Activated CD4-positive, CD25-positive, alpha-beta regulatory T cell treated with anti-CD3 and anti-CD28 coated beads, Interleukin-2, amount 50 U/mL, for 72 hours (primary cell): ENCODE measurements around the gene PDZD2.
"Not testable (repeated sequence)": the region's sequence is repeated elsewhere in the genome, so short reads cannot be mapped to it uniquely, and the experiment has no call there.

Experiments used
- DNase-seq: peaks from one replicate; pipeline ENCODE4 v3.0.0; 2021

PDZD2 gene

DNA sequence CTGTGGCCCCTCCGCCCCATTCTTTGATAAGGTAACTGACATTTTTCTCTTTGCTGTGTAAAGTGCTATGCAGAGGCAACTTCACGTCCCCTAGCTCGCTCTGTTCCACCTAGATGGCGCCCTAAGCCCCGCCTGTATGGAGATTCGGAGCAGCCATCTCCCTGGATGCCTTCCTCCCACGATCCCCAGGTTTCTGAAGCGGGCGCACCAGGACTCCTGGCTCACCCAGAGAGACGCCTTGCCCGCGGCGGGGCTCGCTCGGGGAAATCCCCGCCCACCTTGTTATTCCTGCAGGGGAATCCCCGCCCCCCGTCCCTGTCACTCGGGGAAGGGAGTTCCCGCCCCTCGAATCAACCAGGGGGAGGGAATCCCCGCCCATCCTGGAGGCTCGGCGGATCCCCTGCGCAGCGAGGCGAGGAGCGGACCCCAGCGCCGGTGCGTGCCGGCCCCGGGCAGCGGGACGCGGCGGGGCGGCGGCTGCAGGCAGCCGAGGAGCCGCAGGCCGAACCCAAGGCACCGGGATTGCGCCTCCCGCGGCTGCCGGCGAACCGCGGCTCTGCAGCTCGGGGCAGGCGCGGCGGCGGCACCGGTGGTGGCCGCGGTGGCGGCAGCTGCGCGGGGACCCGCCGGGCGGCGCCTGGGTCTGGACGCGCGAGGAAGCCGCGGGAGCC lies at the start of gene PDZD2:
Gene PDZD2 (plus strand): TSS at position 384 of the 671 bp plus-strand sequence.
- DNase-seq: peak; percentile 60

DNA sequence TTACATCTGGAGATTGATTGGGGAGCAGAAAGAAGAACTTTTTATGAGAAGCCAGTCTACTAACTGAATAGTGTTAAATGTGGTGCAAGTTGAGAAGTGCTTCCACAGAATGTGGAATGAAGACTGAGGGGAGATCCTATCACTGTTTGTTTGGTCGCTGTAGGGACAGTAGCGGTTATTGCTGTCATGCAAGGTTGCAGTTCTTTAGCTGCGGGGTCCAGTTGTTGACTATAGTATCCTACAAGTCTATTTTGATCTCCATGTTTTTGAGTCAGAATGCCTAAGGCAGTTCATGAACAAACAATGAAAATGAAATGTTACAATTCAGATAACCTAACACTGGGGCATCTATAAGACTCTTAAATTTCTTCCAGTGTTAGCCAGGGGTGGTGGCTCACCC lies 45.3 kb upstream of the PDZD2 start:
- DNase-seq: no peak

DNA sequence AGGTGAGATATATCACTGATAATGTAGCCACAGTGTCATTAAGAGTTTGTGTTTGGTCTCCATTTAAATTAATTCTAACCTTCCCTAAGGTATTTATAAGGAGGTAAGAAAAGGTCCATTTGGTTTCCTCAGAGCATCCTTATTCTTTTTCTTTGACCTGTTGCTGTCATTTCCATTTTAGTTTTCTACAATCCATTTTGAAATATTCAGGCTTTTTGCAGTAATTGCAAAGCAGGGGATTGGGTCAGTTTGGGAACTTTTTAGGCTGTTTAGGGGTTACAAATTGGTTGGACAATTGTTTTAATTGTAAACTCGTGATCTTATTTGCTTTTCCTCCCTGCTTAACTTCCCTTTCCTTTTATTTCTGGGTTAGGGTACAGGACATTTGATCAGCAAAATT lies 42.6 kb upstream of the PDZD2 start:
- no peak for DNase-seq

DNA sequence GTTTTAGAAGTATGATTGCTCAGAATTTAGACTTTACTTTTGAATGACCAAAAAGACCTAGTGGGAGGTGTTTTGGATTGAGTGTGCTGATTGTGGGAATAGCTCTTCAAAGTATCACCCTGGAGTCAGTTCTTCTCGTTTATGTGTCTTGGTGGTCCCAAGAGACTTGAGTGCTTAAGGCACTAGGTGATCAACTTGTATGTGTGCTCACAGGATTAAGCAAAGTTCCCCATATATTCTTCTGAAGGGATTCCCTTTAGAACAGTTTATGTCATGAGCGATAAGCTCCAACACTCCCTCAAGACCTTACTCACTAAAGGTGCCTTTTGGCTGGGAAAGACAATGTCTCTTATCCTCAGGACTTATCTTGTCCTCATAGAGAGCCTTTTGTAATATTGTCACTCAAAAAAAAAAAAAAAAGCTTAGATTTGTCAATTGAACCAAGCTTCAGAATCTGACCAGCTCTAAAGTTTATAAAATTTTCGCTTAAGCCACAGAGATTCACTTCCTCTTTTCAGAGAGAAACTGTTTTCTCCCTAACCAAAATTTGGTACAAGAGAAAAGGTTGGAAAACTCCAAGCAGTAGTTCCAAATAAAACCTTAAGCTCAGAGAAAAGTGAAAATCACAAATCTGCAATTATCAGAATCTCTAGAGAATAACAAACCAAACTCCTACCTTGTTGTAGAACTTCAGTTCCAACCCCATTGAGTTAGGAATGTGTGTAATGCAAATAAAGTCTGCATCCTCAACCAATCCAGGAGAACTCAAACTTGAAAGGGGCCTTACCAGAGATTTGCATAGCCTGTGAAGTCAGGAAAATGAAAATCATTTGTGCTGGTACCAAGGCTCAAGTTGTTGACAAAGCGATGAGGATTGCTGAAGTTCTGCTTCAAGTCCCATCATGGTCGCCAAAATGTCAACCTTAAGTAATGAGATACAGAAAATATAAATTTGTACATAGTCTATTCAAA lies 40.0 kb upstream of the PDZD2 start:
- no peak for DNase-seq

DNA sequence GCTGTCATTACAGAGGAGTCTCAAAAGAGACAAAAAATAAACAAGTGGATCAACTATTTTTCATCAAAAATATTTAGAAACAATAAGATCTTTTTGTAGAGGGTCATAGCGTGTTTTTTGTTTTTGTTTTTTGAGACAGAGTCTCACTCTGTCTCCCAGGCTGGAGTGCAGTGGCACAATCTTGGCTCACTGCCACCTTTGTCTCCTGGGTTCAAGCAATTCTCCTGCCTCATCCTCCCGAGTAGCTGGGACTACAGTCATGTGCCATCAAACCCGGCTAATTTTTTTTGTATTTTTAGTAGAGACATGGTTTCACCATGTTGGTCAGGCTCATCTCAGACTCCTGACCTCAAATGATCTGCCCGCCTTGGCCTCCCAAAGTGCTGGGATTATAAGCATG lies 36.6 kb upstream of the PDZD2 start:
- DNase-seq: not testable (repeated sequence)

DNA sequence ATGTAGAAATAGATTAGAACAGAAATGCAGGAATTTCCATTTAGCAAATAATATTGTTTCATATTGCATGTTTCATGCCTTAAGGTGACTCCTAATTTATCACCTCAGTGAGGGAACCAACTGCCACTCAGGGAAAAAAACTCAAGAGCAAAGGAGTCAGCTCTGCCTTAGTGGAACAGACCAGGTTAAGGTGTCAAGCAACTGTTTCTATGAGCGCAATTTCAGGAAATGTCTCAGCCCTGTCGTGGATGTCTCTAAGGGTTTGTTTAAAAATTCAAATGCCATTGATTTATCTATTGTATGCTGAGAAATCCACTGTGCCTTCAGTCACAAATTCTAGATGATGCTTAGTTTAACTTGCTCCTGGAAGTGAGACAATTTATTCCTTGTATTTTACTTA lies 34.7 kb upstream of the PDZD2 start:
- no peak for DNase-seq

DNA sequence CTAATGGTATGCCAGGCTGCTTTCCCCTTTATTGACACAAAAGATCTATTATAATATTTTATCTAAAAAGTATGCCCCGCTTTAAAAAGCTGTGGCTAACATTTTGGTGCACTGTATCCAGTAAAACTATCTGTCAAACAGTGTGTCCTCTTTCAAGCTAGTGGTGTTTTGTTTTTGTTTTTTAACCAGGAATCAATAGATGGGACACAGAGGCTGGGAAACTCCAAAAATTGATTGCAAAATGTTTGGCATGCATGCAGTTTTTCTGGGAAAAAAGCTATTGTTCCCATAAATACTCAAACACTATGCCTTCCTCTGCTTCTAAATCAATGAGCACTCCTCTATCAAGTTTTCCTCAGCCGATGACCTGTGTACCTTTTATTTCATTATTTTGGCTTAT lies 34.3 kb upstream of the PDZD2 start:
- no peak for DNase-seq

DNA sequence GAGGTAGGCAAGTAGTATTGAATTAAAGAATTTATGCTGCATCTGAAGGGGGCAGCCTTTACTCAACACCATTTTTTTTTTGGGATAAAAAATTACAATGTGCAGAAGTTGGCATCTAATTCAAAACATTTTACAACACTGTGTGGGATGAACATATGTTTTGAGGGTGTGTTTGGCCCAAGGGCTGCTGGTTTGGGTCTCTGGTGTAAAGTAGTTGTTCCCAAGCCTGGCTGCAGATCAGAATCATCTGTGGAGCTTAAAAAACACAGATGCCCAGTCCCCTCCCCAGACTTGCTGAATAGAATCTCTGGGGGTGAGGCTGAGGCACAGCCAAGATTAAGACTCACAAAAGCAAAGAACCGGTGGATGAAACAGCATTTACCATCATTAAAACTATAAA lies 33.0 kb upstream of the PDZD2 start:
- DNase-seq: no peak

DNA sequence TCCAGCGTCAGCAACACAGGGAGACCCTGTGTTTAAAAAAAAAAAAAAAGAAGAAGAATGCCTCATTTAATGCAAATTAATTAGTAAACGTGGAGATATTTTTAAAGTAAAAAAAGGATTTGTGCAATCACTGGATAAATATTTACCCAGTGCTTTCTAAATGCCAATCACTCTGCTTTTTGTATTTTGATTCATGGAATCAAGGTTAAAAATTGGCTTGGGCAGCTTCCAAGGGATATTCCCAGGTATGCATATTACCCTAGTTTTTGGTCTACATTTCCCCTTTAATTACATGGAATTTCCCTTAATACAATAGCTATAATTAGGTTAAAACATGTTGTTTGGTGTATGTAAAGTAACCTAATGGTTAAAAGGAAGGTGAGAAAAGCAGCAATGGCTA lies 31.4 kb upstream of the PDZD2 start:
- DNase-seq: no peak

DNA sequence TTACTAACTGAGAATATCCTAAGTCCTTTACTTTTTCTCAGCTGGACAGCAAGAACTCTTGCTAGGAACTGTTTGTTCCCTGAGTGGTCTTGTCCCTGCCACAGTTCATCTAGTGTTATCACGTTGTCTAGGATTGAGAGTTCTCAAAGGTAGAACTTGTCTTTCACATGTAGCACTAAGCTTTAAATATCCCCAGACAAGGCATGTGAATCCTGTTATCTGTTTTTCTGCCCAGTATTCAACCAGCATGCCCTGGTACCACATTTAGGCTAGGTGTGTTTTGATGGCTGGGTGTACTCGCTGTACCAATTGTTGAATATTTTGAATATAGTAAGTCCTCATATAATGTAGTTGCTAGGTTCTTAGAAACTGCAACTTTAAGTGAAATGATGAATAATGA lies 27.9 kb upstream of the PDZD2 start:
- no peak for DNase-seq

DNA sequence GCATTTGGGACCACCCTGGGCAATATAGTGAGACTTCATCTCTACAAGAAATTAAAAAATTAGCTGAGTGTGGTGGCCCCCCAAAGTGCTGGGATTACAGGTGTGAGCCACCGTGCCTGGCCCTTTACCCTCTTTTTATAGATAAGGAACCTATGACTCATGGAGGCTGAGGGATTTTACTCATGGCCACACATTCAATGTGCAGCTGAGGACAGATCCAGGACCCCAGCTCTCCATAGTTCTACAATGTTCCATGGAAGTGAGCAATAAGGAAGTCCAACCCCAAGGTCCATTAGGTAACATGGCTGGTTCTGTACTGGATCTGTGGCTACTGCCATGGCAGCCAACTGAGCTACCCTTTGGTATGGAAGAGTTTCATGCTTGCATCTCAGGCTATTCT lies 25.3 kb upstream of the PDZD2 start:
- no peak for DNase-seq

DNA sequence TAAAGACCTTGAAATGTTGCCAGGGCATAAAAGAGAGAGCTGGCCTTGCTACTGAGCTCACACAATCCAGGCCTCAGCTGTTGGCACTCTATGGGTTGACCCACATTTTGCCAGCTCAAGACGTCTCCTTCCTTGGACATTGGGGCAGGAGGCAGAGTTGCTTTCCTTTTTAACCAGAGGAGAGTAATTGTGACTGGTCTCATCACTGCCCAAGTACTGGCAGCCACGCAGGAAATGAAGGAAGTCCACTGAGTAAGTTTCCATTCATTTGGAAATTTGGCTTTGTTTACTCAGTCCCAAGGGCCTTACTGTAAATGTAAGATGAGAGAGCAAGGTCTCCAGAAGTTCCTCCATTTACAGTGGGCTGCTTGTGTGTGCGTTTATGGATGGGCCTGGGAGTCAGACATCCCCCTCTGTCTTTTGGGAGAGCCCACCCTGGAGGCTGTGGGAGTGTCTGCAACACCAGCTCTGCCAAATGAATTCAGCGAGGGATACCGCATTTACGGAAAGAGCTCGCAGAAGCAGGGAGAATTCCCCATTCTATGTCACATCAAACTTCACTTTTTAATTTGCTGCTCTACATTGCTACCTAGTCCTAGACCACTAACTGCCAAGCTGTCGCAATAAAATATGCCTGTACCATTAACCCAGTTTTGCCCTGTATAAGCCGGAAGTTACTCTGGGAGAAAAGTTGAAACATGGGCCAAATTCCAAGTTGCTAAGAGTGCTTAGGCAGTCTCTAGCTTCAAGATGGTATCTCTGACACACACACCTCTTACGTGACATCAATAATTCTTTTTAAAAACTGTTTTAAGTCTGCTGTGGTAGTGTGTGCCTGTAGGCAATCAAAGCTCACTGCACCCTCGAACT lies 24.5 kb upstream of the PDZD2 start:
- DNase-seq: no peak

DNA sequence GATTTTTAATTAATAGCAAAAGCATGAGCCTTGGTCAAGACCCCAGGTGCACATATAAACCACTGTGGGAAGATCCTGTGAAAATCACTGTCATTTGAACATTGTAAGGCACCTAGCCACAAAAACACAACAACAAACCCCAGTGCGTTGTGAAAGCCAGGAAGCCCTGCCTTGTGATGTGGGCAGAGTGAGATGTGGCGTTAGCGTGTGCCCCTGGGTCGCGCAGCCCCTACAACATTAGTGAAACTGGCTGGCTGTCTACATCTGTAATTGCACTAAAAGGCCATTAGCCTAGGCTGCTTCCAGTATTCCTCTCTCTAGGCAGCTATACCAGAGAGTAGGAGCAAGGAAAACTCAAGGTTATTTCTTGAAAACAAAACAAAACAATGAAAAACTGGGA lies 21.1 kb upstream of the PDZD2 start:
- no peak for DNase-seq

DNA sequence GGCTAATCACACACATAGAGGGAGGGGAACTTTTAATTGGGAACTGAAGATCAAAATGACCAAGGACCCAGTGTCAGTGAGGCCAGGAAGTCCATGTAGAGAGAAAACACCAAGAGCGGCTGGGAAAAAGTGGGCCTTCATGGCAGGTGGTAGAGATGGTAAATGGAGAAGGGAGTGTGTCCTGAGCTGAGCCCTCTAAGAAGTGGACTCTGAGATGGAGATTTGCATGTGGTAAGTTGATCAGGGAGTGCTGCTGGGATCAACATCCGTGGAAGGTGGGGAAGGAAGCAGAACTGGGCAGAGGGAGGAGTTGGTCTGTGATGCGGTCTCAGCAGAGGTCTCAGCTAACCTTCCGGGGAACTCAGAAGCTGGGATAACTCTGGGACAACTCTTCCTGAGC lies 18.9 kb upstream of the PDZD2 start:
- no peak for DNase-seq

DNA sequence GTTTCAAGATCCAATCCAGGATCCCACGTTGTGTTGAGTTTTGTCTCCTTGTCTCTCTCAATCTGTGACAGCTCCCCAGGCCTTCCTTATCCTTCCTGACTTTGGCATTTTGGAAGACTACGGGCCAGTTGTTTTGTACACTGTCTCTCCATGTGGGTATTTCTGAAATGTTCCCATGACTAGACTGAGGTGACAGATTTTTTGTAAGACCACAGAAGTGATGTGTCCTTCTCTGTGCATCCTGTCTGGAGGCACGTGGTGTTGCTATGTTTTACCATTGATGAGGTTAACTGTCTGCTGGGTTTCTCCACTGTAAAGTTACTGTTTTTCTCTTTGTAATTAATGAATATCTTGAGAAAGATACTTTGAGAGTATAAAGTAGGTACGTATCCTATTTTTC lies 15.7 kb upstream of the PDZD2 start:
- DNase-seq: no peak

DNA sequence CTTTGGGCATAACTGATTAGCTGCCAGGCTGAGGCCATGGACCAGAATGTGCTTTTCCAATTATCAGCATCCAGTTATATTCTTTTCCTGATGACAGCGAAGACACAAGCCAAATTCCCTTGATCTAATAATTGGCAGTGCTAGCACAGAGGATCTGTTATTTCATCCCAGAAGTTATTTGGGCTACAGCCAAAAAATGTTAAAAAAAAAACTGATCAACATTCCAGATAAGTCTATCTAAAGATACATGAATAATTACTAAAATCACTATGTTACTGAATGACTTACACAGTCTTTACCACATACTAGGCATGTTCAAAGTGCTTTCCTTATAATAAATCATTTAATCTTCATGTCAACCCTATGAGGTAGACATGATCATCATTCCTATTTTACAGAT lies 13.5 kb upstream of the PDZD2 start:
- no peak for DNase-seq

DNA sequence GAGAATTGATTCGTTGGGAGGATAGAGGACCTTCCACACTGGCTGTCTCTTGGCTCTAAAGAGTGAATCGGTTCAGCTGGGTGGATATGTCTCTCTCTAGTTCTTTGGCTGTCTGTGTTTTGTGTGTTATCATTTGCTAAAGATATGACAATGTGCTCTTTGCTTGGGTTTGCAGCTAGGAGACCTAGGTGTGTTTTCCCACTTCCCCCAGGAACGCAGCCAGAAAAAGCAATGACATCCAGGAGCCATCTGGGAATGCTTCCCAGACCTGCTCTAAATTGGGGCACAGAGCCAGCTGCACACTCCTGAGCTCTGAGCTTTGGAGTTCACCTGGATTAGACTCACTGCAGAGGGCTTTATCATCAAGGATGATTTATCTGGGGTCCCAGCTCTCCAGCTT lies 12.8 kb upstream of the PDZD2 start:
- no peak for DNase-seq

DNA sequence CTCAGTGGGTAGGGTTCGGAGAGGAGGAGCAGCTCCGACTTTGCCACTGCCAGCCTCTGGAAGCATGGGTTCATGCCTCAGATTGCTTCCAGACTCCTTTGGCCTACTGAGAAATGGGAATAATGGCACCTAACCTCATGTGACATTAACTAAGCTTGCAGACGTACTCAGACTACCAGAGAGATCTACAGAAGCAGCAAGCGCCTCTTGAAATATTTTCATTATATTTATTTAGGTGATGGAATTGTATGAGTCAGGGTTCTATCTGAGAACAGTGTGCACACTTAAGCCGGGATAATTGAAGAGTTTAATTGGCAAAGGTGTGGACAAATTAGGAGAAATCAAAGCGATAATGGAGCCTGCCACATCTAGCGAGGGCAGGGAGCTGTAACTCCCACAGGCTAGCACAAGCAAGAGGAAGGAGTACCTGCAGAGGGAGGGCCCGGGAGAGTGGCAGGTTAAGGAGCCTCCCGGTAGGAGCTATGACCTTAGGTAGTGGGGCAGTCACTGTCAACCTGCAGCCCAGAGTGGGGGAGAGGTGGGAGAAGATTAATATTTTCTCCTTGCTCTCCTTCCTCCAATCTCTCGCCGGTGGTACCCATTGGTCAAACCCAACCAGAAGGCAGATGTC lies 12.2 kb upstream of the PDZD2 start:
- no peak for DNase-seq

DNA sequence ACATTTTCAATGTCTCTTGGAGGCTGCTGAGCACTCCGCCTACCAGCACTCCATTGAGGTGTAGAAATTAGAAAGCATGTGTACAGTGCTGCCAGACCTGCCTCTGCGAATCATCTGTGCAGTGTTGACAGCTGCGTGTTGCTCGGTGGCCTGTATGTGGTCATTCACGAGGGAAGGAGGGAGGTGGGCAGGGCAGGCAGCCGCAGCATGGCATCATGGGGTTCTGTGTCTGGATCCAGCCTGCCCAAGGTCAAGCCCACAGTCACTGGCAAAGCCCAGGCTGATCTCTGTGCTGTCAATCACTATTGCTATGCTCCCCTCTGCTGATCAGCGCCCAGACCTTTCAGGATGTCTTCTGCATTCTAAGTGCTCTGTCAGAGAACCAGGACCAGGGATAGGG lies 8.0 kb upstream of the PDZD2 start:
- DNase-seq: no peak

DNA sequence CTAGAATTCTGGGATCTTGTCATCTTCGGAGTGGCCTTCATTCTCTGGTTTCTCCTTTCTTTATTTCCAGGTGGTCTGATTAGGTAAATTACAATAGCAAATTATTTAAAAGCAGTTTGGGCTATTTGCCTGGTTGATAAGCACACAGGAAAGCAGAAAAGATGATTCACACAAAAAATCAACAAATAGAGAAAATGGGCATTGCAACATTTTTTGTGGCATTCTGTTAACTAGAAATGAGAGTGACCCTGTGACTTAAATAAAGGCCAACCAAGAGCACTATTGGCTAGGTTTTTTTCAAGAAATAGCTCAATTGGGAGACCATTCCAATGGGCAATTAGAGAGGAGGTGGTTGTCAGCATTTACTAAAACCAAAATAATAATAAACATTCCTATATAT lies 6.5 kb upstream of the PDZD2 start:
- DNase-seq: no peak

DNA sequence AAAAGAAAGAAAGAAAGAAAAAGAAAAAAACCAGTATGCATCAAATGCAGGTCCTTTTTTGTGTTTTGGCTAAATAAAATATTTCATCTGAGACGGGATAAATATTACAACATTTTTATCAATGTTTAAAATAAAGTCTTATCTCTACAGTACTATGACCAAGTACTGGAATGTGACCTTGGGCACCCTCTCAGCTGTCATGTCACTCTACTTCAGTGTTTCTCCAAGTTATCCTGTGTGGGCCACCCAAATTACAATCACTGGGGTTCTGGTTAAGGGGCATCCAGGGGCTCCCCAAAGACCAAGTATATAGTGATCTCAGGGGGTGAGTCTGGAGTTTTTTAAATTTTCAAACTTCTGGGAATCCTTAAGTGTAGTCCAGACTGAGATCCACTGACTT lies 3.5 kb upstream of the PDZD2 start:
- DNase-seq: no peak

DNA sequence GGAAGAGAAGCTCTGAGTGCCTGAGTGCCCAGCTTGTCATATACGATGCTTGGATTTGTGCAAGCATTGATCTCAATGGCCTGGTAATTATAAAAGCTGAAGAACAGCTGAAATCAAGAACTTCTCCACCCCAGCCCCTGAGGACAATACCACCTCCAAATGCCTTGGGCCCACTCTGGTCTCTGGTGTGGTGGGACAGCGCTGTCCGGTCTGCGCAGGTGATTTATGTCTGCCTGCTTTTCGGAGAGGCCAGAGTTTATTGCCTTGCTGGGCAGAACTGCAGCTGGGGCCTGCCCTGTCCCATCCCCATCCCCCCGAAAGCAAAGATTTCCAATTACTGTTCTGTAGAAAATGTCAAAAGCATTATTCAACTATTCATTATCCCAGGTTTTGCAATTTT lies 1.1 kb upstream of the PDZD2 start:
- DNase-seq: no peak

DNA sequence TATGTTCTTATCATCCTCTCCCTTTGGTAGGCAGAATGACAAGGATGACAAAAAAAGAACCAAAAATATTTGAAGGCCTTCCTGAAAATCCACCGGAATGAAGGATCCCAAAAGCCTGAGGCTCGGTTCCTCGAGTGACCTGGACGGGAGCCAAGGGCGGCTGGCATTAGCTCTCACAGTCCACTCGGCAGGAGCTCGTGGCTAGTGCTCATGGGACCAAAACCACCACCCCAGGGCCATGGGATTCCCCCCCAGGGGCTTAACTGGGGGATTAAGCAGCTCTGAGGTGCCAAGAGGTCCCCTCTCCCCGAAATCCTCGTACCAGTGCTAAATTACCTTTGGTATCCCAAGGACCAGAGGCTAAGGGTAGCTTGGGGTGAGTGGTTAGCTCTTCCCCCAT lies 586 bp upstream of the PDZD2 start:
- no peak for DNase-seq
